ENCODE measurements around the gene BHLHE23.

GRCh38 chr20:63052571-63053431 lies 46.0 kb upstream of the BHLHE23 start:
- TF ChIP-seq, protein P1, sequence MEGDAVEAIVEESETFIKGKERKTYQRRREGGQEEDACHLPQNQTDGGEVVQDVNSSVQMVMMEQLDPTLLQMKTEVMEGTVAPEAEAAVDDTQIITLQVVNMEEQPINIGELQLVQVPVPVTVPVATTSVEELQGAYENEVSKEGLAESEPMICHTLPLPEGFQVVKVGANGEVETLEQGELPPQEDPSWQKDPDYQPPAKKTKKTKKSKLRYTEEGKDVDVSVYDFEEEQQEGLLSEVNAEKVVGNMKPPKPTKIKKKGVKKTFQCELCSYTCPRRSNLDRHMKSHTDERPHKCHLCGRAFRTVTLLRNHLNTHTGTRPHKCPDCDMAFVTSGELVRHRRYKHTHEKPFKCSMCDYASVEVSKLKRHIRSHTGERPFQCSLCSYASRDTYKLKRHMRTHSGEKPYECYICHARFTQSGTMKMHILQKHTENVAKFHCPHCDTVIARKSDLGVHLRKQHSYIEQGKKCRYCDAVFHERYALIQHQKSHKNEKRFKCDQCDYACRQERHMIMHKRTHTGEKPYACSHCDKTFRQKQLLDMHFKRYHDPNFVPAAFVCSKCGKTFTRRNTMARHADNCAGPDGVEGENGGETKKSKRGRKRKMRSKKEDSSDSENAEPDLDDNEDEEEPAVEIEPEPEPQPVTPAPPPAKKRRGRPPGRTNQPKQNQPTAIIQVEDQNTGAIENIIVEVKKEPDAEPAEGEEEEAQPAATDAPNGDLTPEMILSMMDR (IDR thresholded peaks at IDR 0.05), result no peak
- TF ChIP-seq POLR2A (IDR thresholded peaks at IDR 0.05), result no peak

Data from uterus (tissue), 2 donors.